Activated T-cell treated with anti-CD3 and anti-CD28 coated beads, Interleukin-2, amount 50 U/mL, for 24 hours (primary cell): ENCODE results near the gene TELO2.

ENCODE experiments used
- DNase-seq: peaks from one replicate; pipeline ENCODE4 v3.0.0-alpha.2; 2020
- H3K27ac Mint-ChIP-seq: 2 replicates; pipeline ENCODE4 v1.8.0; 2020; ENCODE audit warnings: mild to moderate bottlenecking, mixed read lengths
- H3K27me3 Mint-ChIP-seq: 2 replicates; pipeline ENCODE4 v1.8.0; 2020; ENCODE audit warnings: mixed read lengths
- H3K36me3 Mint-ChIP-seq: 2 replicates; pipeline ENCODE4 v1.8.0; 2020; ENCODE audit warnings: low read depth, mixed read lengths
- H3K4me1 Mint-ChIP-seq: 2 replicates; pipeline ENCODE4 v1.8.0; 2020; ENCODE audit warnings: low read depth, mixed read lengths
- H3K4me3 Mint-ChIP-seq: 2 replicates; pipeline ENCODE4 v1.8.0; 2020; ENCODE audit warnings: mild to moderate bottlenecking, moderate library complexity, mixed read lengths
- H3K9me3 Mint-ChIP-seq: 2 replicates; pipeline ENCODE4 v1.8.0; 2020; ENCODE audit warnings: mixed read lengths

Gene TELO2

DNA sequence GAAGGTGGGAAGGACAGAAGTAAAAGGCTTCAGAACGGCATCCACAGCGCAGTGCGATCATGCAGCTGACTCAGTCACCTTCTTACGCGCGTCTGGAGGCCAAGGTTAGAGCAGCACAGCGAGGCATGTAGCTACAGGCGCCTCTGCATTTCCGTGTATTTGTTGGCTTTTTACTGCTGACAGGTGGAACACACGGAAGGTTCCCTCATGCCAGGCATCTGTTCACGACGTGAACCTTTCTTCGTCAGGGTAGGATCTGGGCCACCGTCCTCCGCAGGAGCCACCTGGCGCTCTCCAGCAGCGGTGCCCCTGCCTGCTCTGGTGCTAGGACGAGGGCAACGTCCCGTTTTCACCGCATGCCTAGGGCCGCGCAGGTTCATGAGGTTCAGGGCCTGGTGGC, 55.6 kb downstream of the TELO2 start:
- H3K27ac Mint-ChIP-seq, result peak overlapping the region; percentile 78
- H3K27me3 Mint-ChIP-seq, result no peaks in the 10 kb centered on the region
- H3K36me3 Mint-ChIP-seq, result peaks cover 85% of the 10 kb centered on the region
- no peak for DNase-seq
- H3K4me3 Mint-ChIP-seq, result no peak overlapping the region
- peaks cover 62% of the 10 kb centered on the region for H3K4me1 Mint-ChIP-seq
- no peaks in the 10 kb centered on the region for H3K9me3 Mint-ChIP-seq

DNA sequence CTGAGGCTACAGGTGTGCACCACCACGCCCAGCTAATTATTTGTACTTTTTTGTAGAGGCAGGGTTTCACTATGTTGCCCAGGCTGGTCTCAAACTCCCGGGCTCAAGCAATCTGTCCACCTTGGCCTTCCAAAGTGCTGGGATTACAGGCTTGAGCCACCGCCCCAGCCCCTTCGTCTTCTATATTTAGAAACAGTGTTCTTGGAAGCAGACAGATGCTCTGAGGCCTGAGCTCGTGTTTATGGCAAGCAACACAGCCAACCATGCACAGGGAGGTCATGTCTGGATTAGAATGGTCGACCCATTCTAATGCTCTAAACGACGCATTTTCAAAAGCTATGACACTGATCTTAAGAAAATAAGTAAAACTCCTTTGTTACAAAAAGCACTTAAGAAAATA, 56.9 kb downstream of the TELO2 start:
- H3K4me3 Mint-ChIP-seq, result no peak overlapping the region
- peaks cover 88% of the 10 kb centered on the region for H3K36me3 Mint-ChIP-seq
- H3K27ac Mint-ChIP-seq, result peak overlapping the region; percentile 47
- H3K27me3 Mint-ChIP-seq, result no peaks in the 10 kb centered on the region
- H3K4me1 Mint-ChIP-seq, result peaks cover 54% of the 10 kb centered on the region
- no peak for DNase-seq
- no peaks in the 10 kb centered on the region for H3K9me3 Mint-ChIP-seq

DNA sequence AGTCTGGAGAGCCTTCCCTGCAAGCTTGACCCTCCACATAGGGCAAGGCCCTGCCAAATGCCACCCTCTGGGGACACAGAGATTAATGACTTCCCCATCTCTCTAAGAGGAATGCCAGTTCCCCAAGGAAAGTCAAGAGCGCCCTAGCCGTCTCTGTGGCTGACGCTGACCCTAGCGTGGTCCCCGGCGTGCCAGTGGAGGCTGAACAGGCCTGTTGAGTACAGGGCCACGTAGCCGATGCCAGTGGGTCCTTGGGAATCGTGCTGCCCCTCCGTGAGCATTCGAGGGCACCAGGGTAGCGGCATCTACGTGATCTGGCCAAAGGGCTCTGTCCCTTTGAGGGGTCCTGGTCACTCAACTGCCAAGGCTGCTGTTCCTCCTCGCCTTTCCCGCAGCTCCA, 57.5 kb downstream of the TELO2 start:
- no peak overlapping the region for H3K4me3 Mint-ChIP-seq

DNA sequence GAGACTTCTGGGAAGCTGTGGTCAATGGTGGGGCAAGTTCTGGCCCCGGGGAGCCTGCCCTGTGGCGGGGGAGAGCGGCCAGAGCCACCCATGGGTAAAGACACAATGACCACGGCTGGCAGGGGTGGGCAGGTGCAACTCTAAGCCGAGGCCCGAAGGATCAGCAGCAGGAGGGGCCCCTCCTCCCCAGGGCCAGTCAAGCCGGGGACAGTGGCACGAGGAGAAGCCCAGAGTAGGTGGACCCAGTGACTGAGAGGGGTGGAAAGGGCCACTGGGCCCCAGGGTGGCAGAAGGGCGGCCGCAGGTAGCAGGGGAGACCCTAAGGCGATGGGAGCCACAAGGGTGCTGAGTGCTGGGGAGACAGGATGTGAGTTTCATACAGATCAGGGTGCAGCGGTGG, 58.0 kb downstream of the TELO2 start:
- Mint-ChIP-seq H3K27me3 (no peaks in the 10 kb centered on the region), H3K9me3 (no peaks in the 10 kb centered on the region), H3K4me1 (peaks cover 44% of the 10 kb centered on the region), H3K4me3 (no peak overlapping the region), H3K27ac (peak overlapping the region; percentile 63), H3K36me3 (peaks cover 90% of the 10 kb centered on the region)
- no peak for DNase-seq

More for the DNA sequence above, 57.5 kb downstream of the TELO2 start:
- H3K27me3 Mint-ChIP-seq, result no peaks in the 10 kb centered on the region
- peaks cover 88% of the 10 kb centered on the region for H3K36me3 Mint-ChIP-seq
- peaks cover 47% of the 10 kb centered on the region for H3K4me1 Mint-ChIP-seq
- DNase-seq, result no peak
- H3K27ac Mint-ChIP-seq, result peak overlapping the region; percentile 63
- no peaks in the 10 kb centered on the region for H3K9me3 Mint-ChIP-seq

DNA sequence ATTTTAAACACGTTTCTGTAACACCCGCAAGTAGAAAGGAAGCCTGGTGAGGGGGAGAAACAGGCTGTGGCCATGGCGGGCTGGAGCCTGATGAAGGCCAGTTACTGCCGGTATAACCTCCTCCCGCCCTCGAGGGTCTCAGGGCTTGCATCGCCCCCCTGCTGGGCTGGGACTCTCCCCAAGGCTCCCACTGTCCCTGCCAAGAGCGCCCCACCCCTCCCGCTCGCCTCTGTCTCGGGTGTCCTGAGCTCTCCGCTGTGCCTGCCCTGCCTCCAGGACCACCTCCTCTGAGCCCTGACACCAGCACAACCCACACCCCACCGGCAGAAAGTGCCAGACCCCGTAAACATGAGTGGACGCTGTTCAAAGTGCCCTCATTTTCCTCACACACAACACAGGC, 59.0 kb downstream of the TELO2 start:
- Mint-ChIP-seq H3K27me3 (no peaks in the 10 kb centered on the region), H3K4me3 (no peak overlapping the region), H3K27ac (peak overlapping the region; percentile 63), H3K9me3 (no peaks in the 10 kb centered on the region), H3K36me3 (peaks cover 86% of the 10 kb centered on the region), H3K4me1 (peaks cover 34% of the 10 kb centered on the region)
- DNase-seq, result no peak

DNA sequence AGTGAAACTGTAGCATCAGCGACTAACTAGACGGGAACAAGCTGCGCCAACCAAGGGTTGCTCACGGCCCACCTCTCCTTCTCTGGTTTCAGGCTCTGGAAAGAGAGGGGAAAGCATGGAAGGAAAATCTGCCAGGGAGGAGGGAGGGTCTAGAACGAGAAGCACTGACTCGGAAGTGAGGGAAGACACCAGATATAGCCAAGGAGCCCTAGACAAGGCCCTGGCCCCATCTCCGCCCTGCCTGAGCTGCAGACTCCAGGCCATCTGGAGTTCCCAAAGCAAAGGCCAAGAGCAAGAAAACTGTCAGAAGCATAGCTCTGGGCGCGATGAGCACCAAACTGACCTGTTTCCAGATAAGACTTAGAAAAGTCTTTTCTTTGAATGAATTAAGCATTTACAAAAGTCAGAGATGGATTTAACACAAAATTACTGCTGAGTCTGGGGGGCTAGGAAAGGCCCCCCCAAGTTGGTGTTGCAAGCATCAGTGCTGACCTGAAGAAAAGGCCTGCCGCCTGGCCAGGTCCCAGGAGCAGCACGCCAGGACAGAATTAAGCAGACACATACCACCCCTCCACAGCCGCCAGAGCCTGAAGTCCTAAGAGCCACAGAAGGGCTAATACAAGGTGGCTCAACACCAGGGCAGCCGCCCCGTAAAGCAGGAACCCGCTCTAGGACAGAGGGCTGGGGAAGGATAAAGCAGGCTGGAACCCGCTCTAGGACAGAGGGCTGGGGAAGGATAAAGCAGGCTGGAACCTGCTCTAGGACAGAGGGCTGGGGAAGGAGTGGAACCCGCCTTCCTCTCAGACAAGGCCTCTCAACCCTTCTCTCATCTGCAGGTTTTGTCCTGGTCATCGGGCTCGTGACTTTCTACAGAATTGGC, 61.0 kb downstream of the TELO2 start:
- DNase-seq, result no peak
- H3K4me3 Mint-ChIP-seq, result no peak overlapping the region
- peaks cover 87% of the 10 kb centered on the region for H3K36me3 Mint-ChIP-seq
- H3K4me1 Mint-ChIP-seq, result peaks cover 26% of the 10 kb centered on the region
- no peaks in the 10 kb centered on the region for H3K9me3 Mint-ChIP-seq
- H3K27me3 Mint-ChIP-seq, result no peaks in the 10 kb centered on the region
- peak overlapping the region; percentile 80 for H3K27ac Mint-ChIP-seq

DNA sequence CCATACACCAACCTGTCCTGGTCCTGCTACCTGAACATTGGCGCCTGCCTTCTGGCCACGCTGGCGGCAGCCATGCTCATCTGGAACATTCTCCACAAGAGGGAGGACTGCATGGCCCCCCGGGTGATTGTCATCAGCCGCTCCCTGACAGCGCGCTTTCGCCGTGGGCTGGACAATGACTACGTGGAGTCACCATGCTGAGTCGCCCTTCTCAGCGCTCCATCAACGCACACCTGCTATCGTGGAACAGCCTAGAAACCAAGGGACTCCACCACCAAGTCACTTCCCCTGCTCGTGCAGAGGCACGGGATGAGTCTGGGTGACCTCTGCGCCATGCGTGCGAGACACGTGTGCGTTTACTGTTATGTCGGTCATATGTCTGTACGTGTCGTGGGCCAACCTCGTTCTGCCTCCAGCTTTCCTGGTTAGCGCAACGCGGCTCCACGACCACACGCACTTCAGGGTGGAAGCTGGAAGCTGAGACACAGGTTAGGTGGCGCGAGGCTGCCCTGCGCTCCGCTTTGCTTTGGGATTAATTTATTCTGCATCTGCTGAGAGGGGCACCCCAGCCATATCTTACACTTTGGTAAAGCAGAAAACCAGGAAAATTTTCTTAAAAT, 61.8 kb downstream of the TELO2 start:
- H3K4me1 Mint-ChIP-seq, result peaks cover 30% of the 10 kb centered on the region

DNA sequence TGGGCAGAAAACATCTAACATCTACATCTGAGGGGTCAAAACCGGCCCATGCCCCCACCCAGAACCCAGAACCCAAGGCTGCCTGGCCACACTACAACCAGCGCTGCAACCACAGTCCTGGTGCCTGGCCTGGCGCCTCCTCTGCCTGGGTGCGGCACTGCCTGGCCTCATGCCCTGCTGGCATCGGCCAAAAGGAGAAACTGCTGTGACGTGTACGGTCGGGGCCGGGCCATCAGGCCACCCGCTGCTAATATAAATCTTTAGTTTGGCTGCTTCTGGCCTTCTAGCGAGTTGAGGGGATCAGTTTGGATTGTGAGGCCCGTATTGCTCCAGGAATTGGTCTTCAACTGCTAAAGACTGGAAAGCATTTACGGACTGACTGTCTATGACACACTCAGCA, 63.1 kb downstream of the TELO2 start:
- no peaks in the 10 kb centered on the region for H3K9me3 Mint-ChIP-seq

More for the DNA sequence above, 61.8 kb downstream of the TELO2 start:
- Mint-ChIP-seq H3K9me3 (no peaks in the 10 kb centered on the region), H3K36me3 (peaks cover 79% of the 10 kb centered on the region), H3K27me3 (no peaks in the 10 kb centered on the region), H3K27ac (peak overlapping the region; percentile 64), H3K4me3 (no peak overlapping the region)
- no peak for DNase-seq

DNA sequence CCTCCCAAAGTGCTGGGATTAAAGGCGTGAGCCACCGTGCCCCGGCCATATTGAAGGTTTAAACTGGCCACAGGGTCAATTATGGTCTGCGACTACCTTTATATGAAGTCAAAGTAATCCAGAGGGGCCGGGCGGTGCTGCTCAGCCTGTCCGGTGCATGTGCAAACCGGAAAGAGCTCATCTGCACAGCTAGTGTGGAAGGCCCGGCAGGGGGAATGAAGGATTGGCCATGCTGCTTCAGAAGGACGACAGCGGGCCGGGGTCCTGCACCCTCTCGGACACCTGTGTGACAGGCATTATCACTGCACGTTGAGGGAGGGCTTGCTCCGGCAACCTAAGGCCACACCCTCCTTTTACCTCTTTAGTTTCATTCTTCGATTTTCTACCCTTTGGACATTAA, 63.9 kb downstream of the TELO2 start:
- no peaks in the 10 kb centered on the region for H3K9me3 Mint-ChIP-seq
- H3K27ac Mint-ChIP-seq, result peak overlapping the region; percentile 13
- no peak for DNase-seq
- H3K27me3 Mint-ChIP-seq, result no peaks in the 10 kb centered on the region
- peaks cover 59% of the 10 kb centered on the region for H3K36me3 Mint-ChIP-seq
- H3K4me3 Mint-ChIP-seq, result no peak overlapping the region
- peaks cover 41% of the 10 kb centered on the region for H3K4me1 Mint-ChIP-seq

More for the DNA sequence above, 63.1 kb downstream of the TELO2 start:
- peak overlapping the region; percentile 12 for H3K27ac Mint-ChIP-seq
- peaks cover 67% of the 10 kb centered on the region for H3K36me3 Mint-ChIP-seq
- no peaks in the 10 kb centered on the region for H3K27me3 Mint-ChIP-seq
- H3K4me3 Mint-ChIP-seq, result no peak overlapping the region
- no peak for DNase-seq
- H3K4me1 Mint-ChIP-seq, result peaks cover 37% of the 10 kb centered on the region

DNA sequence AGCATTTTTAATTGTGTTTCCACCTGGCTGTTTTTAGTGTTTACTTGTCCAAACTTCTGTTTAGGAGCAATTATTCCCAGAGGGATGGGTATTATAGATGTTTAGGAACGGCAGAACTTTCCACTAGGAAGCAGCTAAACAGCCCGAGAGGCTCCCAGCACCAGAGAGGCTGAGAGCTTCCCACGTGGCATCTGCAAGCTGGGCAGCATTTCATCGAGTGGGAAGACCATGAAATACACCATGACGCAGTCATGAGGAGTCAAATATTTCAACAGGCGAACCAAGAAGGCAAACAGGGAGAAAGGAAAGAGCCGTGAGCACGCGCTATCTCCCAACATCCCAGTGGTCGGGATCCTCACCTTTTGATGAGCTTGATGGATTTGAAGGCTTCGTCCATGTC, 64.4 kb downstream of the TELO2 start:
- peaks cover 38% of the 10 kb centered on the region for H3K4me1 Mint-ChIP-seq
- H3K36me3 Mint-ChIP-seq, result peaks cover 54% of the 10 kb centered on the region
- no peak for DNase-seq
- no peak overlapping the region for H3K4me3 Mint-ChIP-seq
- no peaks in the 10 kb centered on the region for H3K9me3 Mint-ChIP-seq
- H3K27me3 Mint-ChIP-seq, result no peaks in the 10 kb centered on the region
- H3K27ac Mint-ChIP-seq, result peak overlapping the region; percentile 19

DNA sequence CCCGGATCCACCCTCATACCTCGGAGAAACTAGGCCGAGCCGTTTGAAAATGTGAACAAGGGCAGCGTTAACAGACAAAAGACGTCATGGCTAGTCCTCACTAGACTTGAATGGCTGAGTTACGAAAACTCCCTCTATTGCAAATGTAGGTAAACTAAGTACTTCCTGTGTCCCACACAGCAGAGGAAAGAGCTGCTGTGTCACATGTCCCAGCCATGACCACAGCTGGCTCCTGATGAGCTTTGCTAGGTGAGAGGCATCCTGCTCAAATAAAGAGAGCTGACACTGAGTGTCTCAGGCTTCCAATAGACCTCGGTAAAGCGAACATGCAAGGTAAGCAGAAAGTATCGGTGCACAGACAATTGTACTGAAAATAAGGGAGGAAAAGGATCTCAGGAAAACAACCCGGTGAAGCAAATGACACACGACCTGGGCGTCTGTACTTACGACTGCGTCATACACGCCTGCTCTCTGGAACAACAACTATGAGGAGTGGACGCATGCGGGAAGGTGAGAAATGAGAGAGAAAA, 66.4 kb downstream of the TELO2 start:
- H3K9me3 Mint-ChIP-seq, result no peaks in the 10 kb centered on the region
- no peak for DNase-seq
- H3K4me3 Mint-ChIP-seq, result no peak overlapping the region
- H3K4me1 Mint-ChIP-seq, result peaks cover 34% of the 10 kb centered on the region
- H3K36me3 Mint-ChIP-seq, result peaks cover 37% of the 10 kb centered on the region
- H3K27me3 Mint-ChIP-seq, result no peaks in the 10 kb centered on the region
- peak overlapping the region; percentile 5 for H3K27ac Mint-ChIP-seq
